ENCODE data around the gene TNFSF10. TPM values are rescaled to one million over a fixed set of nuclear protein-coding genes. Genes with fewer than 3 reads are reported as not detected.
"Not testable (repeated sequence)": the region's sequence is repeated elsewhere in the genome, so short reads cannot be mapped to it uniquely, and the experiment has no call there.

The TNFSF10 gene
- polyA plus RNA-seq, 6 donors from 2014 or later: 26.6 to 67.1 (median 39.4) TPM

DNA sequence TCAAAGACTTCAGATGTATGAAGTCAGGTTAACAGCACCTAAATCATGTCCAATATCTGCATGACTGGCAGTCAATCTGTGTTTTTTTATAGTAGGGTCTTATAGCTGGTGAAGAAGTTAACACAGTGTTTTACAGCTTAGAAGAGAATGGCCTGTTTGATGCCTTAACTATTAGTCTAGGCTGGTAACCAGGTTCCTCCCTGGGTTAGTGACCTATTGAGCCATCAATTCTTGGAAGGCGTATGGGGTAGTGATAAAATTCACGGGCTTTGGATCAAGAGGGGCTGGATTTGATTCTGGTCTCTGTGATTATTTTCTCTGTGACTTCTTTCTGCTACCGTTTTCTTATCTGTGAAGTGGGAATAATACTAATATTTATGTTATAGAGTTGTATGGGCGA lies 16.0 kb upstream of the TNFSF10 start:
- Mint-ChIP-seq H3K9me3 (no peaks in the 10 kb centered on the region), H3K4me3 (no peak overlapping the region), H3K27me3 (no peaks in the 10 kb centered on the region), H3K27ac (peak overlapping the region in 1 of 6 donors; percentile 64), H3K36me3 (no peaks in the 10 kb centered on the region), H3K4me1 (peaks cover 14 to 21% (median 17%) of the 10 kb centered on the region in 3 donors)
- ATAC-seq (ENCODE audit: low read depth in 2 of 2): no peak
- no peak for DNase-seq

DNA sequence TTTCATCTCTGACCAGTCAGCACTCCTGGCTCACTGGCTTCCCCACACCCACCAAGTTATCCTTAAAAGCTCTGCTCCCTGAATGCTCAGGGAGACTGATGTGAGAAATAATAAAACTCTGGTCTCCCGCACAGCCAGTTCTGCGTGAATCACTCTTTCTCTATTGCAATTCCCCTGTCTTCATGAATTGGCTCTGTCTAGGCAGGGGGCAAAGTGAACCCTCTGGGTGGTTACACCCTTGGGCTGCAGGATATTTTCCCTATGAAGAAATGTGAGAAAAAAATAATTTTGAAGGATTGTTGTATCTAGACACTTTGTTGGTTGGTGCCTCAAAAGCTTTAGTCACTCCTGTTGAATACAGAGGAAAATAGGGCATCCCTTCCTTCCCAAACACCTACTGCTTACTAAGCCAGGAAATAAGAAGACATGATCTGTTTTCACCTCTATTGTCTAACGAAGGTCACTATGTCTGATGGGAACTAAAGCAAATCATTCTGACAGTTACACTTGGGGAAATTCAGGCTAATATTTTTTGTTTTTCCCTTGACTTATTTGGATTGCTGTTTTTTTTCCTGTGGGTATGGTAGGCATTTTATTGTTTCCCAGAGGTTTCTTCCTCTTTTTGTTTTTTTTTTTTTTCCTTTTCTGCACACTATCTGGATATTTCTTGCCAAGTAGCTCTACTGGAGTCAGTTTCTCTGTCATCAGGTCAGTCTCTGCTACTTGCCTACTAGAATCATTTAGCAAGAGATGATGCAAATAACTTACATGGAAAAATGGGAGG lies 15.3 kb upstream of the TNFSF10 start:
- H3K27ac Mint-ChIP-seq: peak overlapping the region in 3 of 6 donors; percentile 44 to 69 (median 57)
- H3K4me1 Mint-ChIP-seq: peaks cover 13 to 18% (median 15%) of the 10 kb centered on the region in 3 donors
- H3K36me3 Mint-ChIP-seq: no peaks in the 10 kb centered on the region
- peak overlapping the region in 1 of 8 donors; percentile 25 for H3K4me3 Mint-ChIP-seq
- H3K9me3 Mint-ChIP-seq: no peaks in the 10 kb centered on the region
- no peak for DNase-seq
- ATAC-seq (ENCODE audit: low read depth in 2 of 2): no peak
- H3K27me3 Mint-ChIP-seq: no peaks in the 10 kb centered on the region

DNA sequence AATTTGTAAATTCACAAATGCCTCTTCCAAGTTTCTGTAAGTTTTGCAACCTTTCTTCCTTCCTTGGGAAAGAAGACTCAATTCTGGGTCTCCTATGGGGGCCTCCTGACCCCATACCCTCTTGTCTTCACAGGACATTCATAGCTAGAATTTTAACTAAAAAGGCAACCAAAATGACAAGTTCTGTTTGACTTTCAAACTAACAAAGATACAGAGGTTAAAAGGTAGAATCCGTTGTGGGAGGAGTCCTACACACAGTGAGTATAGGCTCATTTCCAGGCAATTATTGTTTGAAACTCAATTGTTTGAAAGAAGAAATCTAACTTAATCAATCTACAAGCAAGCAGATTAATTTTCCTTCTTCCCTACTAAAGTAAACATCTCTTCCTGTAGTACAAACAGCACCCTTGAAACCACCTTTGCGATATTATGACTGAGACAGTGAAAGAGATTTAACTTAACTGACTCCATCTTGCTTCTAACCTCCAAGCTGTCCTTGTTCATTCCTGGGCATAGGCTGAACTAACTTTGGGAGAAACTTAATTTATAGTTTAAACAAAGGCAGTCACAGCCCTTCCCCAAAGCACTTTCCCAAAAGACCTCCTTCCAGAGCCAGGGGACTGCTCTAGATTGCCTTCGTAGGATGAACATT lies 14.4 kb upstream of the TNFSF10 start:
- H3K9me3 Mint-ChIP-seq: no peaks in the 10 kb centered on the region
- DNase-seq (no peak), ATAC-seq (ENCODE audit: low read depth in 2 of 2) (no peak)
- H3K27ac Mint-ChIP-seq: peak overlapping the region in 4 of 6 donors; percentile 9 to 87 (median 30)
- no peaks in the 10 kb centered on the region for H3K27me3 Mint-ChIP-seq
- no peaks in the 10 kb centered on the region for H3K36me3 Mint-ChIP-seq
- H3K4me3 Mint-ChIP-seq: no peak overlapping the region
- H3K4me1 Mint-ChIP-seq: peaks cover 13 to 18% (median 15%) of the 10 kb centered on the region in 3 donors

GRCh38 chr3:172536993-172537419 lies 13.8 kb upstream of the TNFSF10 start:
- Mint-ChIP-seq H3K27me3 (no peaks in the 10 kb centered on the region), H3K4me1 (peaks cover 13 to 18% (median 15%) of the 10 kb centered on the region in 3 donors), H3K9me3 (no peaks in the 10 kb centered on the region), H3K4me3 (peak overlapping the region in 1 of 8 donors; percentile 7), H3K36me3 (no peaks in the 10 kb centered on the region), H3K27ac (peak overlapping the region; percentile 15 to 90 (median 50))
- DNase-seq (no peak), ATAC-seq (ENCODE audit: low read depth in 2 of 2) (peak in 1 of 2 donors; percentile 14)

- no peak for ATAC-seq (ENCODE audit: low read depth in 2 of 2)
- Mint-ChIP-seq H3K4me1 (peaks cover 13 to 18% (median 15%) of the 10 kb centered on the region in 3 donors), H3K27ac (peak overlapping the region; percentile 15 to 90 (median 50)), H3K36me3 (no peaks in the 10 kb centered on the region), H3K9me3 (no peaks in the 10 kb centered on the region), H3K4me3 (no peak overlapping the region), H3K27me3 (no peaks in the 10 kb centered on the region)
- no peak for DNase-seq
These were observed 13.3 kb upstream of the TNFSF10 start for GRCh38 chr3:172536505-172536904.

GRCh38 chr3:172530566-172530965 lies 7.3 kb upstream of the TNFSF10 start:
- DNase-seq: no peak
- Mint-ChIP-seq H3K27ac (no peak overlapping the region), H3K4me1 (no peaks in the 10 kb centered on the region), H3K36me3 (no peaks in the 10 kb centered on the region), H3K9me3 (no peaks in the 10 kb centered on the region), H3K27me3 (no peaks in the 10 kb centered on the region), H3K4me3 (no peak overlapping the region)
- ATAC-seq (ENCODE audit: low read depth in 2 of 2): no peak

DNA sequence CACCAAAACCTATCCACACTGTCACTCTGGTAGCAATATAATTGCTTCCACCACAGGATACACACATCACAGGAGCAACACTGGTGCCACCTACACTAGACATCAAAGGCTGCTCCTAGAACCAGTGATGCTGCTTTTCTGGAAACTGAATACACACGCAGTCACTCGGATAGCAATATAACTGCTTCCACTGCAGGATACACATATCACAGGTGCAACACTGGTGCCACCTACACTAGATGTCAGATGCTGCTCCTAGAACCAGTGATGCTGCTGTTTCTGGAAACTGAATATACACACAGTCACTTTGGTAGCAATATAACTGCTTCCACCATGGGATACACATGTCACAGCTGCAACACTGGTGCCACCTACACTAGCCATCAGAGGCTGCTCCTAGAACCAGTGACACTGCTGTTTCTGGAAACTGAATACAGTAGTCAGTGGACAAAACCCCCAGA lies 6.9 kb upstream of the TNFSF10 start:
- Mint-ChIP-seq H3K9me3 (no peaks in the 10 kb centered on the region), H3K27me3 (no peaks in the 10 kb centered on the region), H3K4me3 (no peak overlapping the region), H3K36me3 (no peaks in the 10 kb centered on the region), H3K27ac (peak overlapping the region in 1 of 6 donors; percentile 37), H3K4me1 (peaks cover under 1 to 2% (median 2%) of the 10 kb centered on the region in 3 donors)
- ATAC-seq (ENCODE audit: low read depth in 2 of 2) (no peak), DNase-seq (no peak)

GRCh38 chr3:172528677-172529076 lies 5.4 kb upstream of the TNFSF10 start:
- H3K9me3 Mint-ChIP-seq: no peaks in the 10 kb centered on the region
- no peaks in the 10 kb centered on the region for H3K36me3 Mint-ChIP-seq
- no peak overlapping the region for H3K27ac Mint-ChIP-seq
- no peak for DNase-seq
- no peak overlapping the region for H3K4me3 Mint-ChIP-seq
- H3K4me1 Mint-ChIP-seq: peaks cover 12 to 16% (median 13%) of the 10 kb centered on the region in 3 donors
- H3K27me3 Mint-ChIP-seq: no peaks in the 10 kb centered on the region
- ATAC-seq (ENCODE audit: low read depth in 2 of 2): no peak

- no peak overlapping the region for H3K4me3 Mint-ChIP-seq
- no peak for DNase-seq
- no peaks in the 10 kb centered on the region for H3K9me3 Mint-ChIP-seq
- H3K27ac Mint-ChIP-seq: no peak overlapping the region
- H3K27me3 Mint-ChIP-seq: no peaks in the 10 kb centered on the region
- no peak for ATAC-seq (ENCODE audit: low read depth in 2 of 2)
- no peaks in the 10 kb centered on the region for H3K36me3 Mint-ChIP-seq
- peaks cover 17 to 21% (median 18%) of the 10 kb centered on the region in 3 donors for H3K4me1 Mint-ChIP-seq
These were observed 4.1 kb upstream of the TNFSF10 start for GRCh38 chr3:172527306-172527705.

- DNase-seq (no peak), ATAC-seq (ENCODE audit: low read depth in 2 of 2) (no peak)
- Mint-ChIP-seq H3K9me3 (no peaks in the 10 kb centered on the region), H3K27ac (peak overlapping the region in 3 of 6 donors; percentile 10 to 37 (median 35)), H3K36me3 (no peaks in the 10 kb centered on the region), H3K27me3 (no peaks in the 10 kb centered on the region), H3K4me1 (peaks cover 33 to 40% (median 35%) of the 10 kb centered on the region in 3 donors), H3K4me3 (no peak overlapping the region)
These were observed 1.9 kb upstream of the TNFSF10 start for GRCh38 chr3:172525116-172525613.

DNA sequence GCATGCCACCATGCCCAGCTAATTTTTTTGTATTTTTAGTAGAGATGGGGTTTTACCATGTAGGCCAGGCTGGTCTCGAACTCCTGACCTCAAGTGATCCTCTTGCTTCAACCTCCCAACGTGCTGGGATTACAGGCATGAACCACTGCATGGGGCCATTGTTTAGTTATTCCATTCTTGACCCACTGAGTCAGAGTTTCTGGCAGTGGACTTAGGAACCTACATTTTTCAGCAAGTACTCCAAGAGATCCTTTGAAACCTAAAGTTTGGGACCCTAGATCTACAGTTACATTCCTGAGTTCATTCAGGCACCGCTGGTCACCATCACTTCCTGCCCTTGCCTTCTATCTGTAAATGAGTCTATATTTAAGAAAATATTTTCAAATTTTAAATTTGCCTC lies 1.4 kb upstream of the TNFSF10 start:
- Mint-ChIP-seq H3K27me3 (no peaks in the 10 kb centered on the region), H3K4me3 (peak overlapping the region in 4 of 8 donors; percentile 90 to 98 (median 96)), H3K27ac (peak overlapping the region in 3 of 6 donors; percentile 37 to 89 (median 71)), H3K9me3 (no peaks in the 10 kb centered on the region), H3K4me1 (peaks cover 36 to 44% (median 40%) of the 10 kb centered on the region in 3 donors), H3K36me3 (no peaks in the 10 kb centered on the region)
- ATAC-seq (ENCODE audit: low read depth in 2 of 2): no peak
- no peak for DNase-seq

DNA sequence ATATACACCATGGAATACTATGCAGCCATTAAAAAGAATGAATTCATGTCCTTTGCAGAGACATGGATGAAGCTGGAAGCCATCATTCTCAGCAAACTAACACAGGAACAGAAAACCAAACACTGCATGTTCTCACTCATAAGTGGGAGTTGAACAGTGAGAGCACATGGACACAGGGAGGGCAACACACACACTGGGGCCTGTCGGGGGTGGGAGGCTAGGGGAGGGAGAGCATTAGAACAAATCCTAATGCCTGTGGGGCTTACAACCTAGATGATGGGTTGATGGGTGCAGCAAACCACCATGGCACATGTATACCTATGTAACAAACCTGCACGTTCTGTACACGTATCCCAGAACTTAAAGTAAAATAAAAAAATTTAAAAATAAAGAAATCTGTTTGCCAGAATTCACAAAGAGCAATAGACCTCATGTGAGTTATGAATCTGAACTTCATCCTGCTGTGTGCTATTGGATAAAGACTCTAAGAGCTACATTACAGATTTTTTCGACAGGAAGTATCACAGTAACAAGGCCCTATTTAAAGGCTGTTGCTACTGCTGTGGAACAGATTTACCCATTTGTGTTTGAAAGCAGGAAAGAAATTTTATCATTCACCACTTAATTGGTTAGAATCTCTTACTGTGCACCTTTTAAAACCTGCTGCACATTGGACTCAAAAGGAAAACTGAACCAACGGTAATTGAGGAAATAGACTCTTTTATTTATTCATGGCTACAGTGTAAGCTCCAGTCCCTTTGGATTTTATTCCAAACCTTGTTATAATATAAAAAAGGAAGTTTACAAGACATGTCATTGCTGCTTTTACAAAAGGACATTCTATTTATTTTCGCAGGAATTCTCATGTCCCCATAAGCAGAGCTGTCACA lies 1.1 kb downstream of the TNFSF10 start:
- not testable (repeated sequence) for H3K27me3 Mint-ChIP-seq

More for the DNA sequence above, 1.1 kb downstream of the TNFSF10 start:
- H3K4me3 Mint-ChIP-seq: peak overlapping the region; percentile 90 to 99 (median 96)
- peak overlapping the region in 5 of 6 donors; percentile 57 to 98 (median 89) for H3K27ac Mint-ChIP-seq
- not testable (repeated sequence) for DNase-seq; H3K9me3 Mint-ChIP-seq; ATAC-seq (ENCODE audit: low read depth in 2 of 2); H3K36me3 Mint-ChIP-seq
- H3K4me1 Mint-ChIP-seq: peaks cover 47 to 58% (median 55%) of the 10 kb centered on the region in 3 donors
